Effector memory CD4-positive, alpha-beta T cell (primary cell): ENCODE results near the gene PTPN13.

Source experiments
- DNase-seq, 3 donors: peaks; one replicate each; pipeline ENCODE4 v3.0.0-alpha.2; 2020
- H3K27ac ChIP-seq: 2 replicates; pipeline ENCODE4 v1.7.0; 2013; ENCODE audit warnings: mild to moderate bottlenecking, low read length, moderate library complexity; ENCODE audit not compliant: insufficient read depth, poor library complexity, severe bottlenecking
- H3K27me3 ChIP-seq: replicated peaks from 2 replicates; pipeline ENCODE4 v1.7.0; 2013; ENCODE audit warnings: mild to moderate bottlenecking, low read length; ENCODE audit not compliant: insufficient read depth, control insufficient read depth, poor library complexity, severe bottlenecking
- H3K36me3 ChIP-seq: 2 replicates; pipeline ENCODE4 v1.7.0; 2013; ENCODE audit warnings: mild to moderate bottlenecking, low read length, moderate library complexity; ENCODE audit not compliant: control insufficient read depth, insufficient read depth
- H3K4me1 ChIP-seq: 2 replicates; pipeline ENCODE4 v1.7.0; 2013; ENCODE audit warnings: low read length, mild to moderate bottlenecking; ENCODE audit not compliant: control insufficient read depth, insufficient read depth, poor library complexity, severe bottlenecking
- H3K4me3 ChIP-seq: 2 replicates; pipeline ENCODE4 v1.7.0; 2013; ENCODE audit warnings: low read length, low read depth, mild to moderate bottlenecking; ENCODE audit not compliant: insufficient read depth, poor library complexity, severe bottlenecking
- H3K9me3 ChIP-seq: 2 replicates; pipeline ENCODE4 v1.7.0; 2013; ENCODE audit warnings: mild to moderate bottlenecking, low read length, moderate library complexity; ENCODE audit not compliant: control insufficient read depth

Gene PTPN13

DNA sequence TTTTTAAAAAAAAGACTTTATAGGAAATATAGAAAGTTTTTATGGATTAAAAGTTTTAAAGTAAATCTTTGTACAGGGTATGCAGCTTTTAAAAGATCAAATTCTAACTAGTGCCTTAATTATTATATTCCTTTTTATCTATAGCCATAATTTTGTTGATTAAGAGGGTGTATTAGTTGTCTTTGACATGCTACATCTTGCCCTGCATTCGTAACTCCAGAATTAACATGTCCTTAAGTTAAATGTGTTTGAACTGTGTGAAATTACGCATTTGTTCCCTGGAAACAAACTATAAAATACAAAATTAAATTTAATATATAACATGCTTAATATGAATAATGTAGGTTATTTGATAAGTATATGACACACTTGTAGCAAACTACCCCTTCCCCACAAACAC is 66.3 kb downstream of the PTPN13 start:
- Histone ChIP-seq H3K27me3 (no peaks in the 10 kb centered on the region), H3K27ac (no peak overlapping the region), H3K4me1 (no peaks in the 10 kb centered on the region)

DNA sequence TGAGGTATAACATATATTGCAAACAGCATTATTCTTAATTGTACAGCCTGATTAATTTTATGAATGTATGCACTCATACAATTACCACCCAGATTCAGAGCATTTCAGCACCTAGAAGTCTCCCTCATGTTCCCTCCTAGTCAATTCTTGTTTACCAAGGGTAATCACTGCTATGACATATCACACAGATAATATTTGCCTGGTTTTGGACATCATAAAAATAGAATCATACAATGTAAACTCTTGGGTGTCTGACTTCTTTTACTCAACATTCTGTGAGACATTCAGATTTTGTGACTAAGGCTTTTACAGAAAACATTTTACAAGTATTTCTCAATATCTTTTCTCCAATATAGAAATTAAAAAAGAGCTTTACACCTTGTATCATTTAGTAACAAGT is 66.9 kb downstream of the PTPN13 start:
- Histone ChIP-seq H3K4me1 (no peaks in the 10 kb centered on the region), H3K4me3 (no peak overlapping the region), H3K27me3 (no peaks in the 10 kb centered on the region), H3K9me3 (no peaks in the 10 kb centered on the region), H3K27ac (no peak overlapping the region), H3K36me3 (no peaks in the 10 kb centered on the region)
- DNase-seq = no peak

More for the DNA sequence above, 66.3 kb downstream of the PTPN13 start:
- Histone ChIP-seq H3K9me3 (no peaks in the 10 kb centered on the region), H3K4me3 (no peak overlapping the region), H3K36me3 (no peaks in the 10 kb centered on the region)
- no peak for DNase-seq

DNA sequence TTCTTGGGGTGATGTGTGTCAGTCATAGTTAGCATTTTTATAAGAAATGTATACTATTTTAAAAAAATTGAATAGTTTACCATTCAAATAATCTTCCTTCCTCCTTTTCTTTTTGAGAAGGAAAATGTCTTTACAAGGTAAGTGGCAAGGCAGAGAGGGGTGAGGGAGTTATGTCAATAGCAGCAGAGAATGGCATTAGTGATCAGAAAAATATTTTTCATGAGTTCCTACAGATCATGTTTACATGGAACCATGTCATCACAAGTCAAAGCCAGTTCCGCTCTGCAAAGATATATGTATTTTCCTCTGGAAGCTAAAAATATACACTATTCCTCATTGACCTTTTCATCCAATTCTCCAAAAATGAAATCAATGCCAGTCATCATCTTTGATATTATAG is 67.3 kb downstream of the PTPN13 start:
- DNase-seq = no peak
- H3K36me3 ChIP-seq = no peaks in the 10 kb centered on the region
- no peak overlapping the region for H3K27ac ChIP-seq
- no peak overlapping the region for H3K4me3 ChIP-seq
- H3K27me3 ChIP-seq = no peaks in the 10 kb centered on the region
- no peaks in the 10 kb centered on the region for H3K4me1 ChIP-seq
- H3K9me3 ChIP-seq = no peaks in the 10 kb centered on the region

DNA sequence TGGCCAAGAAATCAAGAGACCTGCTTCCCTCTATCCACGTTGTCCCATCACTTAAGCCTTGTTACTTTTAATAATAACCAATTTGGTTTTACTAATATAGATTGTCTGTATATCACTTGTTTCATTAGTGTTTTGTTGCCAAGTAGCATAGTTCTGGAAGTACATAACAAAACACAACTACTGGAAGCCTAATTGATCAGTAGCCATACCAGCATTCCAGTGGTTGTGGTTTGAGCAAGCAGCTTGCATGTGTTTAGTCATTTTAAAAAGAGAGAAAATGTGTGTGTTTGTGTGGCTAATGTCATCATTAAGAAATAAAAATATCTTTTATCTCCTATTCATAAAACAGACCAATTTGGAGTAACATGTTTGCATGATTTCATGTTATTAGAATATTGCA is 70.8 kb downstream of the PTPN13 start:
- no peak for DNase-seq
- no peak overlapping the region for H3K27ac ChIP-seq

DNA sequence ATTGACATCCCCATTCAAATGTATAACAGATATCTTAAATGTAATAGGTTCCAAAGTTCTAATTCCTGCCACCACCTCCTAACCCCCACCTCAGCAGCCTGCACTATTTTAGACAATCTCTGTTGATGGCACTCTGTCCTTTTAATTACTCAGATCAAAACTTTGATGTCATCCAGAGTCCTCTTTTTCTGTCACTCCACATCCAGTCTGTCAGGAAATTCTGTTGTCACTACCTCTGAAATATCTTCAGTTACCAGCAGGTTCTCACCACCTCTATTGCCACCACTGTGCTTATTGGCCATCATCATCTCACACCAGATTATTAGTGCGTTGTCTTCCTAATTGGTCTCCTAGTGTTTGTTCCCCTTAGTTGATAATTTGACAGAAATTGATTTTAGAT is 76.2 kb downstream of the PTPN13 start:
- no peaks in the 10 kb centered on the region for H3K9me3 ChIP-seq
- H3K27me3 ChIP-seq = no peaks in the 10 kb centered on the region
- H3K36me3 ChIP-seq = no peaks in the 10 kb centered on the region
- no peak overlapping the region for H3K4me3 ChIP-seq
- no peak overlapping the region for H3K27ac ChIP-seq
- no peaks in the 10 kb centered on the region for H3K4me1 ChIP-seq
- DNase-seq = no peak

More for the DNA sequence above, 70.8 kb downstream of the PTPN13 start:
- no peaks in the 10 kb centered on the region for H3K4me1 ChIP-seq
- H3K4me3 ChIP-seq = no peak overlapping the region
- no peaks in the 10 kb centered on the region for H3K27me3 ChIP-seq
- no peaks in the 10 kb centered on the region for H3K36me3 ChIP-seq
- H3K9me3 ChIP-seq = no peaks in the 10 kb centered on the region

DNA sequence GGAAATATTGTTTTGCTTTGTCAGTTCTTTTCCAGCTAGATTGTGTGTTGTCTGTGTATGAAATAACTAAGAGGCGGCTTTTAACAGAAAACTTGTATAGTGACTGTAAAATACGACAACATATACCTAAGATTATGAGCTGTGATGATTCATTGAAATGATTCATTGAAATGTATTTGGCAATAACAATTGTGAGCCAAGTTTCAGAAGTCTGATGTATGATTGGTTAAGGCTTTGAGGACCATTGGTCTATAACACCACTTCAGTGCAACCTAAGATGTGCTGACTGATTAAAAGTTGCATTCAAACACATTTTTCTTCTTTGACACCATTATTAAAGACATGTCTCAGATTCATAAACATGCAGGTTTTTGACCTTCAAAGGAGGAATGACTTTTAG is 76.6 kb downstream of the PTPN13 start:
- H3K36me3 ChIP-seq = no peaks in the 10 kb centered on the region
- H3K4me3 ChIP-seq = no peak overlapping the region
- H3K4me1 ChIP-seq = no peaks in the 10 kb centered on the region
- H3K27ac ChIP-seq = no peak overlapping the region
- H3K9me3 ChIP-seq = no peaks in the 10 kb centered on the region
- no peaks in the 10 kb centered on the region for H3K27me3 ChIP-seq
- no peak for DNase-seq

DNA sequence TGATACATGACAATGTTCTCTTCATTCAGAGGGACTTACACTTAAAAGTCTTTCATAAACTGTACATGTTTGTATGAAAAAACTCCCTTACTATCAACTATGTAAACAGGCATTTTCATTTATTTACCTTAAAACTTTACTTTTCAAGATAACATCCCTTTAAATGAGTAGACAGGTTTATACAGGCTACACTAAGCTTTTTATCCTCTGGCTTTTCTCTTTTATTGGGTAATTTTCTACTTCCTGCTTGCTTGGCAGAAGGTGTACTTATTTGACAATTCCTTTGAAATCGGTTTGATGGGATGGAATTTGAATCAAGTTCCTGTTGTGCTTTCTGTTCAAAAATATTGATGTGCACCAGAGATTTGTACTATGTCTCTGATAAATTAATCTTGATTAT is 81.4 kb downstream of the PTPN13 start:
- DNase-seq = no peak
- no peaks in the 10 kb centered on the region for H3K4me1 ChIP-seq
- H3K9me3 ChIP-seq = no peaks in the 10 kb centered on the region
- no peaks in the 10 kb centered on the region for H3K27me3 ChIP-seq
- no peaks in the 10 kb centered on the region for H3K36me3 ChIP-seq
- no peak overlapping the region for H3K27ac ChIP-seq
- H3K4me3 ChIP-seq = no peak overlapping the region

DNA sequence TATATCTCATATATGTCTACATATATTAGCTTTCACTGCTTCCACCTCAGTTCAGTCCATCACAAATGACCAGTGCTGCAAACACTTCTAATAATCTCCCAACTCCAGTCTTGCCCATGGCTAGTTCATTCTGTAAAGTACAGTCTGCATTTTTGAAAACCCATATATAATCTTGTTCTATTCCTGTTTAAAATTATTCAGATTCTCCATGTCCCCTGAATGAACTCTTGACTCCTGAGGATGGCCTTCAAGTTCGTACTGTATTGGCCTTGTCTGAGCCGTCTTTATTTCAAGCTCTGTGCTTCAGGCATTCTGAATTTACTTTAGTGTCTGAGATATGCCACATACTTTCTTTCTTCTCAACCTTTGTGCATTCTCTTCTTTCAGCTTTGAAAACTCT is 84.7 kb downstream of the PTPN13 start:
- H3K4me3 ChIP-seq = no peak overlapping the region
- no peak overlapping the region for H3K27ac ChIP-seq
- DNase-seq = no peak
- no peaks in the 10 kb centered on the region for H3K4me1 ChIP-seq
- no peaks in the 10 kb centered on the region for H3K36me3 ChIP-seq
- no peaks in the 10 kb centered on the region for H3K9me3 ChIP-seq
- H3K27me3 ChIP-seq = no peaks in the 10 kb centered on the region

DNA sequence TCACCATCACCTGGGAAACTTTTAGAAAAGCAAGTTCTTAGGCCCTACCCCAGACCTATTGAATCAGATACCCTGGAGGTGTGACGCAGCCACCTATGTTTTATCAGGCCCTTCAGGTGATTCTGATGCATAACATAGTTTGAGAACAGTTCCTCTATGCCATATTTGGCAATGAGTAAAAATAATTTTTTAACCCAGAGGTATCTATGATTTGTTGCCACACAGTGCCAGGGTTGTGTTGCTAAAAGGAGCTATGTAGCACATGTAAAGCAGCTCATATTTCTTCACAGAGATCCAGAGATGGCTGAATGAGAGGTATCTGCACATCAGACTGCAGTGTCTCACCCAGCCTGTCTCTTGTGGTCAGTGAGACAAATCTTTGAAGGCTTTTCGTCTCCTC is 85.3 kb downstream of the PTPN13 start:
- Histone ChIP-seq H3K9me3 (no peaks in the 10 kb centered on the region), H3K36me3 (no peaks in the 10 kb centered on the region), H3K4me1 (no peaks in the 10 kb centered on the region), H3K27me3 (no peaks in the 10 kb centered on the region), H3K27ac (no peak overlapping the region), H3K4me3 (no peak overlapping the region)
- DNase-seq = no peak

DNA sequence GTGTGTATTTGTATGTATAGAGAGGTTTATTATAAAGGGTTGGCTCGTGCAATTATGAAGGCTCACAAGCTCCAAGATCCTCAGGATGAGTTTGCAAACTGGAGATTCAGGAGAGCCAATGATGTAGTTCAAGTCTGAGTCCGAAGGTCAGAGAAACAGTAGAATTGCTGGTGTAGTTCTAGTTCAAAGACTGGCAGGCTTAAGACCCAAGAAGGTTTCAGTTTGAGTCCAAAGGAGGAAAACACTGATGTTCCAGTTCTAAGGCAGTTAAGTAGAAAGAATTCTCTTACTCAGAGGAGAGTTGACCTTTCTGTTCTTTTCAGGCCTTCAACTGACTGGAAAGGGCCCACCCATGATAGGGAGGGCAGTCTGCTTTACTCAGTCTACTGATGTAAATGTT is 89.1 kb downstream of the PTPN13 start:
- Histone ChIP-seq H3K36me3 (no peaks in the 10 kb centered on the region), H3K27ac (no peak overlapping the region), H3K4me3 (no peak overlapping the region), H3K4me1 (no peaks in the 10 kb centered on the region), H3K27me3 (no peaks in the 10 kb centered on the region), H3K9me3 (no peaks in the 10 kb centered on the region)
- no peak for DNase-seq

DNA sequence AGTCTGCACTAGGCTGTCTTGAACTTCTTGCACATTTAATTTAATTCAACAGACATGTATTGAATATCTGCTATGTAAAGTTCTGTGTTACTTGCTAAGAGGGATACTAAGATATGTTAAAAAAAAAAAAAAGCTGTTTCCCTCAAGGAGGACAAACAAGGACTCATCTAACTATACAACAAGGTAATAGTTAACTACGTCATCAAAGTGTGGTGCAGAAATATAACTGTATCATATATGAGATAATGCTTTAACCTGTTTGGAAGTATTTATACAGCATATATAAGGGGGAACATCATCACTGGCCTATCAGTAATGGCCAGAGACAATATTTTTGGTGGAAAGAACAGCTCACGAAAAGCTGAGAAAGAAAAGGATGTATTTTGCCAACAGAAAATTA is 89.9 kb downstream of the PTPN13 start:
- Histone ChIP-seq H3K27me3 (no peaks in the 10 kb centered on the region), H3K4me1 (no peaks in the 10 kb centered on the region), H3K9me3 (no peaks in the 10 kb centered on the region), H3K36me3 (no peaks in the 10 kb centered on the region), H3K4me3 (no peak overlapping the region), H3K27ac (no peak overlapping the region)
- DNase-seq = no peak
